Measurements from ENCODE around the gene PLD3.

PLD3 gene

DNA sequence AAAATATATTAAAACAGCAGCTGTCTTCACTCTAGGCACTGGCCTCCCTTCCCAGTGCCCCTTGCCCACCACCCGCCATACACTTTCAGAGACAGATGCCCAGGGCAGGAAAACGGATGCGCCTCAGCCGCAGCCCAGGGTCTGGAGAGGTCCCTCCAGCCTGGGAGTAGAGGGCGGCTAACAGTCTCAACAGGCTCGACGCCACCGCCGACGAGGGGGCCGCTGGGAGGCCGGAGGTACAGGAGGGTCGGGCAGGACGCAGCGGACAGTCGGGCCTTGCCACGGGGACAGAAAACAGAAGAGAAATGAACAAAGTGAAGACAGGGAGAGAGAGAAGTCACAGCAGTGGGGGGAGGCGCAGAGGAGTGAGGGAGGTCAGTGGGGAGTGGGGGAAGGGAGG lies 27.4 kb upstream of the PLD3 start:
- TF ChIP-seq, protein P1, sequence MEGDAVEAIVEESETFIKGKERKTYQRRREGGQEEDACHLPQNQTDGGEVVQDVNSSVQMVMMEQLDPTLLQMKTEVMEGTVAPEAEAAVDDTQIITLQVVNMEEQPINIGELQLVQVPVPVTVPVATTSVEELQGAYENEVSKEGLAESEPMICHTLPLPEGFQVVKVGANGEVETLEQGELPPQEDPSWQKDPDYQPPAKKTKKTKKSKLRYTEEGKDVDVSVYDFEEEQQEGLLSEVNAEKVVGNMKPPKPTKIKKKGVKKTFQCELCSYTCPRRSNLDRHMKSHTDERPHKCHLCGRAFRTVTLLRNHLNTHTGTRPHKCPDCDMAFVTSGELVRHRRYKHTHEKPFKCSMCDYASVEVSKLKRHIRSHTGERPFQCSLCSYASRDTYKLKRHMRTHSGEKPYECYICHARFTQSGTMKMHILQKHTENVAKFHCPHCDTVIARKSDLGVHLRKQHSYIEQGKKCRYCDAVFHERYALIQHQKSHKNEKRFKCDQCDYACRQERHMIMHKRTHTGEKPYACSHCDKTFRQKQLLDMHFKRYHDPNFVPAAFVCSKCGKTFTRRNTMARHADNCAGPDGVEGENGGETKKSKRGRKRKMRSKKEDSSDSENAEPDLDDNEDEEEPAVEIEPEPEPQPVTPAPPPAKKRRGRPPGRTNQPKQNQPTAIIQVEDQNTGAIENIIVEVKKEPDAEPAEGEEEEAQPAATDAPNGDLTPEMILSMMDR (IDR thresholded peaks at IDR 0.05; ENCODE audit: low read depth, low read length, missing control alignments), result no peak
- no peak overlapping the region for H3K4me3 ChIP-seq (ENCODE audit: low read depth, low read length)
- no peak for DNase-seq (ENCODE audit: low read depth)

DNA sequence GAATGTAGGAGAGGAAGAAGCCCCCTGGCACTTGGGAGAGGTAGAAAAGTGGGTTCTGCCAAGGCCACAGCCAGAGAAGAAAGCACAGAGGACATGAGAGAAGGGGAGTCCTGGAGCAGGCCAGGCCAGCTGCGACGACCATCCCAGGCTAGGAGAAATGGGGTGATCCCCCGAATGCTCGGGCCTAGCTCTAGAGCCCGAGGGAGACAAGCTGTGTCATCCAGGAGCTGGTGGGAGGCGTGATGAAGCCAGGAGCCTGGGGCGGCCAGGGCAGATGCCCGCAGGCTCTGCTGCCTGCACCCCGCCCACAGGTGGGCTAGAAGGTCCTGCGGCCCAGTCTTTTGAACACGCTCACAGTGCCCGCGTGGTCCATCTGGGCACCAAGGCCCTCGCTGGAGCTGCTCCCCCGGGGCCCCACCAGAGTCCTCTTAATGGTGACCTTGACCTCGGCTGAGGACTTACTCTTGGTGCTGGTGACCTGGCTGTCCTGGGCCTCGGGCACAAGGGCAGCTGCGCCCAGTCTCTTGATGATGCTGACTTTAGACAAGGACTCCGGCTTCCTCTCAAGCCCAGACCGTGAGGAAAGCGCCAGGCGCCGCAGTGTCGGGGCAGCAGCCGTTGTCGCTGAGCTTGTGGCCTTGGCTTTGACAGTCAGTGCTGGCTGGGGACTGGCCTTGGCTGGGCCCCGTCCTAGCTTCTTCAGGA lies 26.8 kb upstream of the PLD3 start:
- no peak overlapping the region for H3K4me3 ChIP-seq (ENCODE audit: low read depth, low read length)
- DNase-seq (ENCODE audit: low read depth), result no peak
- TF ChIP-seq, protein P1 (IDR thresholded peaks at IDR 0.05; ENCODE audit: low read depth, low read length, missing control alignments), result no peak

DNA sequence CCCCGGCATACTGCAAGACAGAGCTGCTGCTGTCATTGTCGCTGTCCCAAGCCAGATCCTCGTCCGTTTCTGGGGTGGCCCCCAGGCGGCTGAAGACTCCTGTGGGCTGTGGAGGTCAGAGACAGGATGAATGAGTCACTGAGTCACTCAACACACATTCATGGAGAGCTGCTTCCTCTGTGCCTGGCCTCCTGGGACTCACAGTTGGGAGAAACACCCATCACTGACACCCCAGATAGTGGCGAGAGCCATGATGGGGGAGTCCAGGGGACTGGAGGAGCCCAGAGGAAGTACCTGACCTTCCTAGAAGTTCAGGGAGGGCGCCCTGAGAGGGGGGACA lies 26.3 kb upstream of the PLD3 start:
- no peak for DNase-seq (ENCODE audit: low read depth)
- TF ChIP-seq, protein P1 (IDR thresholded peaks at IDR 0.05; ENCODE audit: low read depth, low read length, missing control alignments), result no peak
- H3K4me3 ChIP-seq (ENCODE audit: low read depth, low read length), result no peak overlapping the region

DNA sequence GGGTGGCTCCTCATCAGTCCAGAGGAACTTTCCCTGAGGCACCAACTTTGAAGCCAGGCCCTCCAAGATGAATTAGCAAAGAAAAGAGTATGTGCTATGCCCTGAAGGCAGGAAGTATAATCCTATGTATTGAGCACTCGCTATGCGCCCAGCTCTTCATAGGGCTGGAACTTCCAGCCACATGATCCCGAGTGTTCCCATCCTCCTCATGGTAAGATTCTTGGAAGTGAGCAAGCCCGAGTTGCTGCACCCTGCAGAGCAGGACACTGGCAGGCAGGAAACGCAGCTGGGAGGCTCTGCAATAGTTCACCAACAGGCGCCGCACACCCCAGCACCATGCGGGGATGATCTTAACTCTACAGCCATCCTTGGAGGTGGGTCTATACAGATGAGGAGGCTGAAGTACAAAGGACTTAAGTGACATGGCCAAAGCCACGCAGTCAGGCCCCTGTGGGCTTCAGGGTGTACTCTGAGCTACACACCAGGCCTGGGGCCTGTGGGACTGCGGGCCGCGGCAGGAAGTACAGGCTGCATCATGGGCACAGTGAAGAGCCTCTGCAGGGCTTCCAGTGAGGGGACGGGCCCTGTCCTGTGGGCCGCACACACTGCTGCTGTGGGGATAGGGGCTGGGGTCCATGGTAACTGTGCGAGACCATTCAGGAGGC lies 25.4 kb upstream of the PLD3 start:
- DNase-seq (ENCODE audit: low read depth), result no peak
- no peak overlapping the region for H3K4me3 ChIP-seq (ENCODE audit: low read depth, low read length)
- TF ChIP-seq, protein P1 (IDR thresholded peaks at IDR 0.05; ENCODE audit: low read depth, low read length, missing control alignments), result no peak

DNA sequence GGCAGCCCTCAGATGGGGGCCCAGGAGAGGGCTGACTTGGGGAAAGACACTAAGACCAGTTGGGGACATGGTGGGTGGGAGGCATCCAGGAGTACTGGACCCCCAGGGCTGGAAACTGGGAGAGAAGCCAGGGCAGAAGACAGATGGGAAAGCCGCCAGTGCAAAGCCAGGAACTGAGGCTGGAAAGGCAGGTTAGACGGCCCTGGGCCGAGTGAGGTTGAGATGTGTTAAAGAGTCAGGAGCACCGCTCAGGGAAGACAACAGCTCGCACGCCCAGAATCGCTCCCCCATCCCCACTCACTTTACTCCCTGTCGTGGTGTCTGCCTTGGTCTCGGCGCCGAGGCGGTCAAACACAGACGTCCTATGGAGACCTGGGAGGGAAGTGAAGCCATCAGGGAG lies 24.8 kb upstream of the PLD3 start:
- TF ChIP-seq, protein P1 (IDR thresholded peaks at IDR 0.05; ENCODE audit: low read depth, low read length, missing control alignments), result no peak
- H3K4me3 ChIP-seq (ENCODE audit: low read depth, low read length), result no peak overlapping the region
- no peak for DNase-seq (ENCODE audit: low read depth)

DNA sequence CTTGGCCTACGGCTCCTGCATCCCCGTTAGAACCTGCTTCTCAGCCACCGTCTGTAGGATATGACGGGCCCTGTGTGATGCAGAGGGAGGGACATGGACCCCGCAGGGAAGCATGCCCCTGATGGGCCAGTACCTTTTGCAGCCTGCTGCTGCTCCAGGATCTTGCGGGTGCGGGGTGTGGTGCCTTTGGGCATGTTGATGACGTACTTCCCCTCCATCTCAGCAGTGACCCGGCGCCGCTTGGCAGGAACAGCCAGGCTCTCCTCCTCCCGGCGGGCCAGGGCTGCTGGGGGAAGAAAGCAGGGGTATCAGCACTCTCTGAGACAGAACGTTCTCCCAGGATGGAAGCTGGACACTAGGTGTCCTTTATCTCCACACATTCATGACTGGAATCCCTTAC lies 22.3 kb upstream of the PLD3 start:
- TF ChIP-seq, protein P1 (IDR thresholded peaks at IDR 0.05; ENCODE audit: low read depth, low read length, missing control alignments), result no peak
- H3K4me3 ChIP-seq (ENCODE audit: low read depth, low read length), result no peak overlapping the region
- DNase-seq (ENCODE audit: low read depth), result no peak

DNA sequence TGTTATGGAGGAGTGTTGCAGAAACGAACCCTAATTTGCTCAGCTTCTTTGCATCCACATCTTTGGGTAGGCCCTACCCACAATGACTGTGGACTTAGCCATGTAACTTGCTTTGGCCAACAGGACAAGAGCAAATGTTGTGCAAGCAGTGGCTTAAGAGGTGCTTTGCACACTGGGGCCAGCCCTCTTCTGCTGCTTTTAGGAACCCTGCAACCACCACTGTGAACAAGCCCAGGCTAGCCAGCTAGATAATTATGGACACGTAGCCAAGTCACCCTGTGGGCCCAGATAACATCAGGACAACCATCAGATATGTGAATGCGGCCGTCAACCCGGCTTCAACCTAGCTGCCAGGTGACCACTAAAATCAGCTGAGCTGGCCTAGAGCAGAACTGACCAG lies 17.4 kb upstream of the PLD3 start:
- DNase-seq (ENCODE audit: low read depth), result no peak
- H3K4me3 ChIP-seq (ENCODE audit: low read depth, low read length), result no peak overlapping the region
- TF ChIP-seq, protein P1 (IDR thresholded peaks at IDR 0.05; ENCODE audit: low read depth, low read length, missing control alignments), result no peak

Data from GM12864 (cell line).